Body of pancreas (tissue), 4 donors: Measurements from ENCODE around the gene IGF2BP3.

Source experiments
- POLR2A ChIP-seq, 3 donors: fragments of 450-650 bp; IDR thresholded peaks; one replicate each; pipeline ENCODE4 v1.6.1; 2016; ENCODE audit warnings: antibody characterized with exemption in 3 of 3, mild to moderate bottlenecking in 2 of 3
- TF ChIP-seq, protein P1 (sequence below), 7 experiments: fragments of 450-650 bp in 4 of 7; fragments of 200-600 bp in 3 of 7; sonication (generic) in 3 of 7; IDR thresholded peaks; one replicate each; pipeline ENCODE4 v1.5.1; 2016 to 2019; ENCODE audit warnings: antibody characterized with exemption in 7 of 7

DNA sequence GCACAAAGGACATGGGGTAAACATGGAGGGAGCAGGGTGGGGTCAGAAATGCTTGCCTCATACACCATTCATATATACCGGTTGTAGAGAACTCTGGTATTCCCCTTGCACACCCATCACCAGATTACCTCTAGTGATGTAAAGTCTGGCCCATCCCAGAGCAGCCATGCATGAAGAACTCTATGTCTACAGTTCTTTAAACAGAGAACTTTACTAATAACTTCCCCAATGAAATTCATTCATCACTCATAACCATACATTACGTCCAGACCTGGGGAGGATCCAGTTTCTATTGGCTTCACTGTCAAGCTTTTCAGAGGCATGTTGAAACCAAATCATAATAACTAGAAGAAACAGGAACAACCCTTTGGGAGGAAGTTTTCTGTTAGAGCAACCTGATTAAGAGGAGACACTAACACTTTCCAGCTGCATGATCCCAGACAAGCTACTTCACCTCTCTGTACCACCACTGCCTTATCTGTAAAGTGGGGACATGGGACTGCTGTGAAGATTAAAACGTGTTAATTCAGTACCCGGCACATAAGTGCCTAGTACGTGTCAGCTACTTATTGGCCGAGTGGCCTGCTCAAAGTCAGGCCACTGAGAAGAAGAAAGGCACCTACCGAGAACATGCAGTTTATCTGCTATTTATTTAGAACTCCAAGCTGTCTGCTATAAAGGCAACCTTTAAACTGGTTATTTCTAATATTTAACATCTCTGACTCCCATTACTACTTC is 59.7 kb downstream of the IGF2BP3 start:
- TF ChIP-seq POLR2A (IDR thresholded peaks at IDR 0.05): no peak
- TF ChIP-seq, protein P1, sequence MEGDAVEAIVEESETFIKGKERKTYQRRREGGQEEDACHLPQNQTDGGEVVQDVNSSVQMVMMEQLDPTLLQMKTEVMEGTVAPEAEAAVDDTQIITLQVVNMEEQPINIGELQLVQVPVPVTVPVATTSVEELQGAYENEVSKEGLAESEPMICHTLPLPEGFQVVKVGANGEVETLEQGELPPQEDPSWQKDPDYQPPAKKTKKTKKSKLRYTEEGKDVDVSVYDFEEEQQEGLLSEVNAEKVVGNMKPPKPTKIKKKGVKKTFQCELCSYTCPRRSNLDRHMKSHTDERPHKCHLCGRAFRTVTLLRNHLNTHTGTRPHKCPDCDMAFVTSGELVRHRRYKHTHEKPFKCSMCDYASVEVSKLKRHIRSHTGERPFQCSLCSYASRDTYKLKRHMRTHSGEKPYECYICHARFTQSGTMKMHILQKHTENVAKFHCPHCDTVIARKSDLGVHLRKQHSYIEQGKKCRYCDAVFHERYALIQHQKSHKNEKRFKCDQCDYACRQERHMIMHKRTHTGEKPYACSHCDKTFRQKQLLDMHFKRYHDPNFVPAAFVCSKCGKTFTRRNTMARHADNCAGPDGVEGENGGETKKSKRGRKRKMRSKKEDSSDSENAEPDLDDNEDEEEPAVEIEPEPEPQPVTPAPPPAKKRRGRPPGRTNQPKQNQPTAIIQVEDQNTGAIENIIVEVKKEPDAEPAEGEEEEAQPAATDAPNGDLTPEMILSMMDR (IDR thresholded peaks at IDR 0.05): no peak
